ENCODE measurements around the gene NDUFAF5.
A peak's percentile ranks its signal among the peaks of the same experiment; 100 is the strongest.

NDUFAF5 gene

DNA sequence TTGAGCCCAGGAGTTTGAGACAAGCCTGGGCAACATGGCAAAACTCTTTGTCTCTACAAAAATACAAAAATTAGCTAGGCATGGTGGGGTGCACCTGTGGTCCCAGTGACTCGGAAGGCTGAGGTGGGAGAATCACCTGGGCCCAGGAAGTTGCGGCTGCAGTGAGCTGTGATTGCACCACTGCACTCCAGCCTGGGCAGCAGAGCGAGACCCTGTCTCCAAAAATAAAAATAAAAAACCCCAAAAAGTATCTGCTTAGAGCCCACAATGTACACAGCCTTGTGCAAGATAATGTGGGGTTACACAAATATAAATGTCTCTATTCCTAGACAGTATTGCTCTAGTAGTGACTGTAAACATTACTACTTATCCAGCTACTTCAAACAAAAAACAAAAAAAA lies 6.0 kb upstream of the NDUFAF5 start:
- DNase-seq = no peak

DNA sequence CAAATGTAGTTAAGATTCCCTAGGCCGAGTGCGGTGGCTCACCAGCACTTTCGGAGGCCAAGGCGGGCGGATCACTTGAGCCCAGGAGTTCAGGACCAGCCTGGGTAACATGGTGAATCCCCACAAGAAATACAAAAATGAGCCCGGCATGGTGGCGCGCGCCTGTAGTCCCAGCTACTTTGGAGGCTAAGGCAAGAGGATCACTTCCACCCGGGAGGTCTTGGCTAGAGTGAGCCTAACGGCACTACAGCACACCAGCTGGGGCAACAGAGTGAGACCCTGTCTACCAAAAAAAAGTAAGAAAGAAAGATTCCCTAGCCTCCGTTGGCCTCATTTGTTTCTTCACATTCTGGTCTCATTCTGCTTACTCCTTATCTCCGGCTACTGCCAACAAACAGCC lies 1.3 kb upstream of the NDUFAF5 start:
- DNase-seq = no peak

GRCh38 chr20:13784271-13784892 lies 446 bp upstream of the NDUFAF5 start:
- no peak for DNase-seq

- DNase-seq = no peak
These were observed 1.5 kb downstream of the NDUFAF5 start for GRCh38 chr20:13786143-13786828.

DNA sequence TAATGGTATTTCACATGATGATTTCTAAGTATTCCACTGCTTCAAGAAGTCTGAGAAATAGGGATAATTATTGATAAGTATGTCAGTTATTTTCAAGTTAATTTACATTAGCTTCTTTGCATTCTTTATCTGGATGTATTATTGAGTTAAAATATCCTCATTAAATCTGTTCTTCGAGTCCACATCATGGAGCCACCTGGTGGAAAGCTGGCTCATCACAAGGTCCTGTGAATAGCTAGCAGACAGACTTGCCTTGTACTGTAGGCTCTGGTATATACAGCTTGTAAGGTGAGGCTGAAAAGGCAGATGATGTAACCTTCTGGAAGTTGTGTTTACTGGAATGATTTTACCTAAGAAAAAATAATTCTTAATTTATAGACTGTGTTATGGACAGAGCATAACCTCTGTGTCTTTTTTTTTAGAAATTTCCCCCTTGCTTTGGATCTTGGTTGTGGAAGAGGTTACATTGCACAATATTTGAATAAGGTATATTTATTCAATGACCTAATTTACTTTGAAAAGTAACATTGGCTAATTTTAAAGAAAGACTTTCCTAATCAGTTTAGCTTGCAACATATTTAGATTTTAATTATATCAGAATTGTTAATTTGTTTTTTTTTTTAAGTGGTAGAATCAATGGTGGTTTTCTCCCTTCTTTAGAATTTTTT lies 3.5 kb downstream of the NDUFAF5 start:
- peak; percentile 52 for DNase-seq

DNA sequence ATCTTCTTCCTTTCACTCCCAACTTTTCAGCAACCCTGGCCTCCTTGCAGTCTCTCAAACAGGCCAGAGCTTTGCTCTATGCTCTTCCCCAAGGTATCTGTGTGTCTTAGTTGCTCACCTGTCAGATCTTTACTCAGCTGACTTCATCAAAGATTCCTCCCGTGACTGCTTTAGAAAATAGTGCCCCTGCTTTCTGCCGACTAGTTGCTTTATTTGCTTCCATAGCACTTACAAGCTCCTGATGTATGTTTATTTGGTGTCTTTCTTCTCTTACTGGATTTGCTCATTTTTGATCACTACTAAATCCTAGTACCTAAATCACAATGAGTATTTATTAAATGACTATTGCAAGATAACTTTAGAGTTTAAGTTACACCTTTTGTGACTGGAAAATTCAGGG lies 5.9 kb downstream of the NDUFAF5 start:
- no peak for DNase-seq

DNA sequence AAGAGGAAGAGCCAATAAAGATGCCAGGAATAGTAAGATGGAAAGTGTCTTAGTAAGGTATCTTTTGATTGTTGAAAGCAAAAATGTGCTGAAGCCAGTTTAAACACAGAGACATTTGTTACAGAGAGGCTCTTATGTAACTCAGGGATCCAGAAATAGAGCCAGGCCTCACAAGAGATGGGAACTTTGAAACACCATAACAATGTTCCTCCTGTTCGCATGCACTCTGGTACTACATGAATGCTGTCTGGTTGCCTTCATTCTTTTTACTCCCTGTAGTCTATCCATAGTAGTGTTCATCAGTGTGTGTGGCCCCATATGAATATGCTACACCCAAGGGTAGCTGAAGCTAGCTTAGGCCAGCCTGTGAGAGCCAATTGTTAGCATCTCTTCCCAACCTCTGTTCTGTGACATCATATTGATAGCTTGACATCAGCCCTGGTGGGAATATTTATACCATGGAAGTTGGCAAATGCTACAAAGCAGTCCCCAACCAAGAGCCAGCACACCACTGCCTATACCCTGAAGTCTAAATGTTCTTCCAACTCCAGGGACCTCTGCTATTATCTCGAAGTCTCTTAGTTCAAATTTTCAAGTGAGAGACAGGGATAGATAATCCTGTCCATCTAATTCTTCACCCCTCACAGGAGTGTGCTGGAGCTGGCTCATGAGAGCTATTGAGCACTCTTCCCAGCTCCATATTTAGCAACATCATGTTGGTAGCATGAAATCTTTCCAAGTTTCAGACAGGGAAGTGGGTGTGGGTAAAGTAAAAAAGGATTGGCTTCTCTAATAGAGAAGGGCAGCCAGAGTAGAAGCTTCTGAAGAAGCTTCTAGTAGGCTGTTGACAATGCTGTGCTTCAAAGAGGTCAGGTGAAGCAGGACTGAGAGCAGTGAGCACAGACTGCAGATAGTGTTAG lies 7.0 kb downstream of the NDUFAF5 start:
- no peak for DNase-seq

DNA sequence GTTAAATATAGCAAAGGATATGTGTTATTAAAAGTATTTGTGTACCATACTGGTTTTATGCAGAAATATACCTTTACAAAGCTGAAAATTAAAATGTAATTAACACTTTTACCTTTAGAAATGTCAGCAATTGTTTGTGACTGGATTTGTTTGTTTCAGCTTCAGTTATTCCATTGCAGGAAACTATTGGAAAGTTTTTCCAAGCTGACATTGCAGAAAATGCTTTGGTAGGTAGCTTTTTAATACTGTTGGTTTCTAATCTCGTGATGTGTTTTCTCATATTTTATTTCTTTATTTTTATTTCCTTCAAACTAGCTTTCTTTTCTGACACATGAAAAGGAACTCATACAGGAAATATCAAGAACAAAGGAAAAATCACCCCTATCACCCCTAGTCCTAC lies 8.2 kb downstream of the NDUFAF5 start:
- DNase-seq = no peak

DNA sequence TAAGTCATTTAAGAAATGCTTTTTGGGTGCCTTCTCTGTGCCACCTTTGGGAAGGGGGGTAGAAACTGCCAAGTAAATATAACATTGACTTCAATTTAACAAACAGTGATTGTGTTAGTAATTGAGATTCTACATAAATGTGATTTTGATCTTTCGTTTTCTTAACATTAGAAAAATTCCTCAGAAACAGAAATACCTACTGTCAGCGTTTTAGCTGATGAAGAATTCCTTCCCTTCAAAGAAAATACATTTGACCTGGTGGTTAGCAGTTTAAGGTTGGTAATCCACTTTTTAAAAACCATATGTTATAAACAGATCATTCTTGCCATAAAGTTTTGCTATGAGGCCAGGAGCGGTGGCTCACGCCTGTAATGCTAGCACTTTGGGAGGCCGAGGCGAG lies 9.8 kb downstream of the NDUFAF5 start:
- no peak for DNase-seq

DNA sequence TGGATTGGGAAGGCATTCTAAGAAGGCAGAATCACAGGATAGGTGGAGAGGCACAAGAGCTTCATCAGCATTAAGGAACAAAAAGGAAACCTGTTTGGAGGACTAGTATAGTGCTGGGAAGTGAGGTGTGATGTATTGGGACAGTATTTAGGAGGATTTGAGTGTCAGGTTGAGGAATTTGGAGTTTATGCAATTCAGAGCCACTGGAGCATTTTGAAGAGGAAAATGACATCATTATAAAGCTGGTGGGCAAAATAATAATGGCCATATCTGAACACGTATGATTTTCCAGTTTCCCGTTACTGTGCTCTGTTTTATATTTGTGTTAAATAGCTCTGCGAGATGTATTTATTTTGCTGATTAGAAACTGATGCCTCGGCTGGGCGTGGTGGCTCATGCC lies 14.2 kb downstream of the NDUFAF5 start:
- no peak for DNase-seq

GRCh38 chr20:13799974-13800373 lies 15.1 kb downstream of the NDUFAF5 start:
- no peak for DNase-seq

- DNase-seq = no peak
These were observed 15.9 kb downstream of the NDUFAF5 start for GRCh38 chr20:13800728-13801134.

- no peak for DNase-seq
These were observed 24.5 kb downstream of the NDUFAF5 start for GRCh38 chr20:13809373-13809772.

GRCh38 chr20:13809855-13810254 lies 25.0 kb downstream of the NDUFAF5 start:
- no peak for DNase-seq

- no peak for DNase-seq
These were observed 25.6 kb downstream of the NDUFAF5 start for GRCh38 chr20:13810446-13810845.

GRCh38 chr20:13813910-13814309 lies 29.1 kb downstream of the NDUFAF5 start:
- DNase-seq = no peak

- DNase-seq = no peak
These were observed 29.8 kb downstream of the NDUFAF5 start for GRCh38 chr20:13814672-13815071.

GRCh38 chr20:13816757-13817156 lies 31.9 kb downstream of the NDUFAF5 start:
- no peak for DNase-seq

DNA sequence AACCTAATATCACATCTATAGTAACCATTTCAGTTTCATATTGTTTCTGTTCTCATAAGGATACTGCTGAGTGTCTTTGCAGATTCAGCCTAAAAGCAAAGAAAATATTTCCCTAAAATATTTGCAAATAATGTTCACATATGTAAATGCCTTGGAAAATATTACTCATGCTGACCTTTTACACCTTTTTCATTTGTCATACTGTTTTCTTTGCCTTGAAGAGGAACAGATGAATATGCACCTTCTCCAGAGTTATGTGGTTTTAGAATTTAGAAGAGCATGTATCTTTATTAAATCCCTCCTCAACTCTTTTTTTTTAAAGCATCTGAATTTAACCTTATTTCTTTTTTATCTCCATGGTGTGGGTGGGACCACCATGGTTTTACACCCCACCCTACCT lies 32.5 kb downstream of the NDUFAF5 start:
- DNase-seq = no peak

DNA sequence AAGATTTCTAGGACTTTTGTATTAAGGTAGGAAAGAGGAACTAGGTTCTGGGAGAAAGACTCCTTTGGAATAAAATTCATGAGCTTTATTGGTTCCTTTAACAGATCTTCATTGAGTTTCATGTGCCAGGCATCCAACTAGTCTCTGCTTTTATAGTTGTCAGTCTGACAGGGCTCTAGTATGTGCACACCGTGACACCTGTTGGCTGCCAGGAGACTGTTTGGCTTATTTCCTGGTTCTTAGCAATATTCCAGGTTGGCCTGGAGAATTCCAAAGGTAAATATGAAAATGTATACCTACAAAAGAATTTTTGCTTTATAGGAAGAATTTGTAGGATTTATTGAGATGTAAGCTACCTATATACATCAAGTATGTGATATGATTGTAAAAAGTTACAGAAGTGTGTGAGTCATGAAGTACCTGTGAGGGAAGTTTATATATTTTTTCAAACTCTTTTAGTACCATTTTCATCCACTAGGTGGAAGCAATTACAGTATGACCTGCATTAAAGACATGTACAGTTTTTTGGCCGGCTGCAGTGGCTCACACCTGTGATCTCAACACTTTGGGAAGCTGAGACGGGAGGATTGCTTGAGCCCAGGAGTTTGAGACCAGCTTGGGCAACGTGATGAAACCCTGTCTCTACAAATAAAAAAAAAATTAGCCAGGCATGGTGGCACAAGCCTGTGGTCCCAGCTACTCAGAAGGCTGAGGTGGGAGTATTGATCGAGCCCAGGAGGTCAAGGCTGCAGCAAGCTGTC lies 35.2 kb downstream of the NDUFAF5 start:
- peak; percentile 42 for DNase-seq

DNA sequence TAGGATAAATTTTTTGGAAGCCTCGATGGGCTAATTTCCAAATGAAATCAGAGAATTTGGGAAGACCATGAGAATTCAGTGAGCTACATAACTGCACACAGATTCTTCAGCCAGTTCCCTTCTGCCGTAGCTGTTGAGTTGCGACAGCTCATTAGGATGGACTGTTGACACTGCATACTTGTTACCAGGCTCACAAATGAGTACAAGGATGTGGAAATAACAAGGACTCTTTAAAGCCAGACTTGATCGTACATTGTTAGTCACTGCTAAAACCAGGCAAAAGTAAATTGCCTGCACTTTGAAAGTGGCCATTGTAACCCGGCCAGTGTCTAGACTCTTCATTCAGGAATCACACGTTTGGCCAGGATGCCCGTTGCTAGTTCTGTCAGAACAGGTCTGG lies 37.0 kb downstream of the NDUFAF5 start:
- no peak for DNase-seq

DNA sequence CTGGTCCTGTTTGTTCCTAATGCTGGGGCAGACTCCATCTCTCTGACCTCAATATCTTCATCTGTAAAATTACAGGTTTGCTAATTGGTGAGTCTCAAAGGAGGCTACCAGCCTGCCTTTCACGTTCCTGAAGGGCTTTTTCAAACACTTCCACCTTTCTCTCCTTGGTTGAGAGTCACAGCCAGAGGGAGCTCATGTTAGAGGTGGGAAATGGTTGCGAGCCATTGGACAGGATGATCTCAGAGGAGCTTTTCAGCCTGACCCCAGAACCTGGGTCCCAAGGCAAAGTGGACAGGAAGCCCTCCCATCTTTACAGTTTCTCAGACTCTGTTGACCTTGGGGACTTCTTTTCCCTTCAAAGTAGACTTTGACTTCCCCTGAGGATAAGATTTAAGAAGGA lies 37.6 kb downstream of the NDUFAF5 start:
- DNase-seq = no peak

DNA sequence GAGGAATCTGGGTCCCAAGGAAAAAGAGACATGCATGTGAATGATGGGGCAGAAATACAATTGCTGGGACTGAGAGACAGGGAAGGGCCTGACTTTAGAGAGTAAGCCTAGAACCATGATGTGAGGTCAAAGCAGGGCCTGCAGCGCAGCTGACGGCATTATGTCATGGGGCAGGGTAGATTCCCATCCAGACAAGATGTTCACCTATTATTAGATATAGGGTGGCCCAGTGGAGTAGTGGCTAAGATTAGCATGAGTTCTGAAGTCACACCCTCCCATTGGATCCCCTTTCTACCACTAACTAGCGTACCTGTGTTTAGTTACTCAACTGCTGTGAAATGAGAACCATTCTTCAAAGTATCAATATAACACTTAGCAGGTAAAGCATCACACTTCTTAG lies 39.6 kb downstream of the NDUFAF5 start:
- no peak for DNase-seq

Data from CD4-positive, alpha-beta T cell treated with Interleukin-21 for 1 hour (primary cell).